ENCODE data around the gene GNPTG.

The GNPTG gene

GRCh38 chr16:1350691-1351090 is 1.0 kb upstream of the GNPTG start:
- TF ChIP-seq, protein P1, sequence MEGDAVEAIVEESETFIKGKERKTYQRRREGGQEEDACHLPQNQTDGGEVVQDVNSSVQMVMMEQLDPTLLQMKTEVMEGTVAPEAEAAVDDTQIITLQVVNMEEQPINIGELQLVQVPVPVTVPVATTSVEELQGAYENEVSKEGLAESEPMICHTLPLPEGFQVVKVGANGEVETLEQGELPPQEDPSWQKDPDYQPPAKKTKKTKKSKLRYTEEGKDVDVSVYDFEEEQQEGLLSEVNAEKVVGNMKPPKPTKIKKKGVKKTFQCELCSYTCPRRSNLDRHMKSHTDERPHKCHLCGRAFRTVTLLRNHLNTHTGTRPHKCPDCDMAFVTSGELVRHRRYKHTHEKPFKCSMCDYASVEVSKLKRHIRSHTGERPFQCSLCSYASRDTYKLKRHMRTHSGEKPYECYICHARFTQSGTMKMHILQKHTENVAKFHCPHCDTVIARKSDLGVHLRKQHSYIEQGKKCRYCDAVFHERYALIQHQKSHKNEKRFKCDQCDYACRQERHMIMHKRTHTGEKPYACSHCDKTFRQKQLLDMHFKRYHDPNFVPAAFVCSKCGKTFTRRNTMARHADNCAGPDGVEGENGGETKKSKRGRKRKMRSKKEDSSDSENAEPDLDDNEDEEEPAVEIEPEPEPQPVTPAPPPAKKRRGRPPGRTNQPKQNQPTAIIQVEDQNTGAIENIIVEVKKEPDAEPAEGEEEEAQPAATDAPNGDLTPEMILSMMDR (IDR thresholded peaks at IDR 0.05; ENCODE audit: control extremely low read depth, extremely low read depth, low read depth, missing control alignments): no peak
- POLR2A ChIA-PET: no interaction called here
- DNase-seq (ENCODE audit: extremely low spot score): no peak
- CTCF ChIA-PET: interaction anchor here (1.1 to 1.5 kb wide), 3 partner anchors 9 to 356 kb away, joined by 3 to 6 read pairs (median 3); partner anchors contain the start of gene MAPK8IP3

DNA sequence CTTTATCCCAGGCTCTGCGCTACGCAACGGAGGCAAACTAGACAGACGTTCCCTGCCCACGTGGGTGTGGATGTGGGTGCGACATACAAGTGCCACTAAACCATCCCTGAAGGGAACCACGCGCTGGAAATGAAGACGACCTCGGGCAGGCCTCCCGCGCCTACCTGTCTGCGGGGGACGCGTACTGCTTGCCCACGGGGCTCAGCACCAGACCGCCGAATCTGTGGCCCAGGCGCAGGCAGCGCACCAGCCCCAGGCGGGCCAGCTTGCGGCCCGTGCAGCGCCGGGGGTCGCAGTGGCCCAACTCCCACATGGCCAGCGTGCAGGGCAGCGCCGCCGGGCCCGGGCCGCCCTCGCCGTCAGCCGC is 533 bp upstream of the GNPTG start:
- ChIA-PET POLR2A (no interaction called here), CTCF (interaction anchor here (1.1 to 1.5 kb wide), 3 partner anchors 9 to 355 kb away, joined by 3 to 6 read pairs (median 3); partner anchors contain the start of gene MAPK8IP3)
- no peak for DNase-seq (ENCODE audit: extremely low spot score)
- TF ChIP-seq, protein P1 (IDR thresholded peaks at IDR 0.05; ENCODE audit: control extremely low read depth, extremely low read depth, low read depth, missing control alignments): no peak

DNA sequence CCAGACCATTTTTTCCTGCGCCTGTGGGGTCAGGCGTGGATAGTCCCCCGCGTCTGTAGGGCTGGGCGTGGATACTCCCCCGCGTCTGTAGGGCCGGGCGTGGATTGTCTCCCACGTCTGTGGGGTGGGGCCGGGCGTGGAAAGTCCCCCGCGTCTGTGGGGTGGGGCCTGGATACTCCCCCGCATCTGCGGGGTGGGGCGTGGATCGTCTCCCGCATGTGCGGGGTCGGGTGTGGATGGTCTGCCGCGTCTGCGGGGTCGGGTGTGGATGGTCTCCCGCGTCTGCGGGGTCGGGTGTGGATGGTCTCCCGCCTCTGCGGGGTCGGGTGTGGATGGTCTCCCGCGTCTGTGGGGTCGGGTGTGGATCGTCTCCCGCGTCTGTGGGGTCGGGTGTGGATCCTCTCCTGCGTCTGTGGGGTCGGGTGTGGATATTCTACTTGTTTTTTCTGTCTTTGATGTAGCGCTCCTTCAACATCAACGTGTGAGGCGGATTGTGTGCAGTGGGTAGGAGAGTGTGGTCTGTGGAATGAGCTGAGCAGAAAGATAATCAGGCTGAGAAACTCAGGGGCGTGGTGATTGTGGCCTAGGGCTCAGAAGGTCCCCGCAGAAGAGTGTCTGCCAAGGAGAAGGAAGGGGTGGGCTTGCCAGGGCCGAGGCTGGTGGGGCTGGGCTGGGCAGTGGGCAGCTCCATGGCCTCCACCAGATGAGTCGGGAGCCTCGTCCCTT is 3.2 kb downstream of the GNPTG start:
- POLR2A ChIA-PET: no interaction called here
- CTCF ChIA-PET: interaction anchor here (0.9 to 3.2 kb wide), 2 partner anchors 9 to 13 kb away, joined by 3 to 21 read pairs; no protein-coding TSS in a partner anchor
- TF ChIP-seq, protein P1 (IDR thresholded peaks at IDR 0.05; ENCODE audit: control extremely low read depth, extremely low read depth, low read depth, missing control alignments): no peak
- DNase-seq (ENCODE audit: extremely low spot score): no peak

- no peak for DNase-seq (ENCODE audit: extremely low spot score)
- TF ChIP-seq, protein P1 (IDR thresholded peaks at IDR 0.05; ENCODE audit: control extremely low read depth, extremely low read depth, low read depth, missing control alignments): no peak
- CTCF ChIA-PET: interaction anchor here (3.2 kb wide), 1 partner anchor 8 kb away, joined by 21 read pairs; no protein-coding TSS in a partner anchor
- POLR2A ChIA-PET: no interaction called here
These were observed 3.9 kb downstream of the GNPTG start for GRCh38 chr16:1355591-1355990.

GRCh38 chr16:1356061-1356900 is 4.5 kb downstream of the GNPTG start:
- ChIA-PET CTCF (no interaction called here), POLR2A (no interaction called here)
- TF ChIP-seq, protein P1 (IDR thresholded peaks at IDR 0.05; ENCODE audit: control extremely low read depth, extremely low read depth, low read depth, missing control alignments): no peak
- DNase-seq (ENCODE audit: extremely low spot score): no peak

DNA sequence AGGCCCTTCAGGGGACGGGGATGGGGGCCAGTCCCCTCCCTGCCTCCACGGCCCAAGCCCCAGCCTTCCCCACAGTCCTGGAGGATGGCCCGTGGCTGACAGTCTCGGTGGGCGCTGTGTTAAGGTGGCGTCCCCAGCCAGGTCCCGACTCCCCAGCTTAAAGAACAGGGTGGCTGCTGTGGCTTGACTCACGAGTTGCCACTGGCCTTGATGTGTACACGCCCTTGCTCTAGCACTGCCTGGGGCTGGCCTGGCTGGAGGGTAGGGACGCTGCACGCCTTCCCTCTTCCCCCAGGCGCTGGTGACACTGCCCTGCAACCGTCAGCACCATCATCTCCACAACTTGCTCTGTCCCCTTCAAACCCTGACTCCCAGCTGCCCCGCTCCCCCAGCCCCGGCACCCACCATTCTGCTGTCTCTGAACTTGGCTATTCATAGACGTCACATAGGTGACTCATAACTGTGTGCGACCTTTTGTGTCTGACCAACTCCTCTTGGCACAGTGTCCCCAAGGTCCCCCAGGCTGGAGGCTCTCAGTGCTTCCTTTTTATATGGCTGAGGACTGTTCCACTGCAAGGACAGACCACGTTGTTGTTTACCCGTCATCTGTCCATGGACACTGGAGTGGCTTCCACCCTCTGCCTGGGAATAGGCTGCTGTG is 6.3 kb downstream of the GNPTG start:
- POLR2A ChIA-PET: no interaction called here

More for the DNA sequence above, 6.3 kb downstream of the GNPTG start:
- CTCF ChIA-PET: interaction anchor here (1.2 kb wide), 1 partner anchor 11 kb away, joined by 3 read pairs; no protein-coding TSS in a partner anchor
- TF ChIP-seq, protein P1 (IDR thresholded peaks at IDR 0.05; ENCODE audit: control extremely low read depth, extremely low read depth, low read depth, missing control alignments): no peak
- no peak for DNase-seq (ENCODE audit: extremely low spot score)
